HCEC 1CT (cell line): Measurements from ENCODE around the gene CPEB4.

Source experiments
- DNase-seq: peaks from one replicate; pipeline ENCODE4 v3.0.0-alpha.2; 2017

Gene CPEB4

GRCh38 chr5:173916233-173916632 is 28.1 kb downstream of the CPEB4 start:
- no peak for DNase-seq

GRCh38 chr5:173917788-173918786 is 29.9 kb downstream of the CPEB4 start:
- peak; percentile 84 for DNase-seq

- no peak for DNase-seq
Observed at GRCh38 chr5:173919443-173919842, 31.3 kb downstream of the CPEB4 start.

- no peak for DNase-seq
Observed at GRCh38 chr5:173920024-173920753, 32.0 kb downstream of the CPEB4 start.

GRCh38 chr5:173920866-173921555 is 32.9 kb downstream of the CPEB4 start:
- DNase-seq = no peak

GRCh38 chr5:173922527-173922926 is 34.4 kb downstream of the CPEB4 start:
- no peak for DNase-seq

GRCh38 chr5:173923218-173924095 is 35.3 kb downstream of the CPEB4 start:
- no peak for DNase-seq

- no peak for DNase-seq
Observed at GRCh38 chr5:173924899-173925298, 36.8 kb downstream of the CPEB4 start.

- peak; percentile 46 for DNase-seq
Observed at GRCh38 chr5:173925449-173926071, 37.4 kb downstream of the CPEB4 start.

- DNase-seq = peak; percentile 74
Observed at GRCh38 chr5:173926359-173926758, 38.2 kb downstream of the CPEB4 start.

- no peak for DNase-seq
Observed at GRCh38 chr5:173928871-173929574, 40.9 kb downstream of the CPEB4 start.

- no peak for DNase-seq
Observed at GRCh38 chr5:173932695-173933139, 44.6 kb downstream of the CPEB4 start.

GRCh38 chr5:173933901-173934300 is 45.8 kb downstream of the CPEB4 start:
- no peak for DNase-seq

- no peak for DNase-seq
Observed at GRCh38 chr5:173935396-173935795, 47.2 kb downstream of the CPEB4 start.

- no peak for DNase-seq
Observed at GRCh38 chr5:173940269-173940668, 52.1 kb downstream of the CPEB4 start.

- no peak for DNase-seq
Observed at GRCh38 chr5:173941102-173941501, 53.0 kb downstream of the CPEB4 start.

- DNase-seq = no peak
Observed at GRCh38 chr5:173941758-173942401, 53.7 kb downstream of the CPEB4 start.

- DNase-seq = no peak
Observed at GRCh38 chr5:173944511-173944910, 56.4 kb downstream of the CPEB4 start.

- no peak for DNase-seq
Observed at GRCh38 chr5:173945160-173945559, 57.0 kb downstream of the CPEB4 start.

- DNase-seq = no peak
Observed at GRCh38 chr5:173946323-173946722, 58.2 kb downstream of the CPEB4 start.
